SU-DHL-6 (cell line): Measurements from ENCODE around the gene PCF11.

ENCODE experiments used
- EZH2phosphoT487 ChIP-seq: fragments of 200-600 bp; sonication (generic), shearing (Covaris generic); conservative IDR thresholded peaks from 2 replicates; pipeline ENCODE4 v1.6.1; 2018; ENCODE audit warnings: mild to moderate bottlenecking, antibody characterized with exemption, low read length, moderate library complexity, mixed read lengths
- TF ChIP-seq, protein P1 (sequence below): fragments of 200-600 bp; sonication (generic); IDR thresholded peaks from one replicate; pipeline ENCODE4 v1.5.1; 2017; ENCODE audit warnings: antibody characterized with exemption, mild to moderate bottlenecking, low read length, moderate library complexity; ENCODE audit not compliant: insufficient read depth, poor library complexity, severe bottlenecking

DNA sequence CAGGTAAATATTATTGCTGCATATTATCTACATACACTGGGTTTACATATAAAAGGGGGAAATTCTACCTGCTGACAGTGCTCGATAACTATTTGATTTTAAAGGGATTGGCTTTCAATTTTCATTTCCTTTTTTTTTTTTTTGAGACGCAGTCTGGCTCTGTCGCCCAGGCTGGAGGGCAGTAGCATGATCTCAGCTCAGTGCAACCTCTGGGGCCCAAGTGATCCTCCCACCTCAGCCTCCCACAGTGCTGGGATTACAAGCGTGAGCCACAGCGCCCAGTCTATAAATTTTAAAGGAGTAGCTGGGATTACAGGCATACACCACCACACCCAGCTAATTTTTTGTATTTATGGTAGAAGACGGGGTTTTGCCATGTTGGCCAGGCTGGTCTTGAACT, 3.2 kb upstream of the PCF11 start:
- TF ChIP-seq, protein P1, sequence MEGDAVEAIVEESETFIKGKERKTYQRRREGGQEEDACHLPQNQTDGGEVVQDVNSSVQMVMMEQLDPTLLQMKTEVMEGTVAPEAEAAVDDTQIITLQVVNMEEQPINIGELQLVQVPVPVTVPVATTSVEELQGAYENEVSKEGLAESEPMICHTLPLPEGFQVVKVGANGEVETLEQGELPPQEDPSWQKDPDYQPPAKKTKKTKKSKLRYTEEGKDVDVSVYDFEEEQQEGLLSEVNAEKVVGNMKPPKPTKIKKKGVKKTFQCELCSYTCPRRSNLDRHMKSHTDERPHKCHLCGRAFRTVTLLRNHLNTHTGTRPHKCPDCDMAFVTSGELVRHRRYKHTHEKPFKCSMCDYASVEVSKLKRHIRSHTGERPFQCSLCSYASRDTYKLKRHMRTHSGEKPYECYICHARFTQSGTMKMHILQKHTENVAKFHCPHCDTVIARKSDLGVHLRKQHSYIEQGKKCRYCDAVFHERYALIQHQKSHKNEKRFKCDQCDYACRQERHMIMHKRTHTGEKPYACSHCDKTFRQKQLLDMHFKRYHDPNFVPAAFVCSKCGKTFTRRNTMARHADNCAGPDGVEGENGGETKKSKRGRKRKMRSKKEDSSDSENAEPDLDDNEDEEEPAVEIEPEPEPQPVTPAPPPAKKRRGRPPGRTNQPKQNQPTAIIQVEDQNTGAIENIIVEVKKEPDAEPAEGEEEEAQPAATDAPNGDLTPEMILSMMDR: no peak
- TF ChIP-seq EZH2phosphoT487: no peak
